Karpas-422 (cell line): ENCODE results near the gene CACYBP. TPM values are rescaled to one million over a fixed set of nuclear protein-coding genes. Genes with fewer than 3 reads are reported as not detected.
A peak's percentile ranks its signal among the peaks of the same experiment; 100 is the strongest.

Source experiments
- DNase-seq: peaks from one replicate; pipeline ENCODE4 v3.0.0-alpha.2; 2015
- H2AFZ ChIP-seq: fragments of 200-600 bp; sonication (generic); 2 replicates; pipeline ENCODE4 v1.6.1; 2014; ENCODE audit warnings: antibody characterized with exemption, low read length, mixed read lengths
- H3K27ac ChIP-seq: fragments of 200-600 bp; sonication (generic); 2 replicates; pipeline ENCODE4 v1.5.1; 2014; ENCODE audit warnings: mild to moderate bottlenecking, low read length, moderate library complexity
- H3K27me3 ChIP-seq: fragments of 200-600 bp; sonication (generic); 2 replicates; pipeline ENCODE4 v1.6.1; 2014; ENCODE audit warnings: low read length, mixed read lengths
- H3K36me3 ChIP-seq: fragments of 200-600 bp; sonication (generic); 2 replicates; pipeline ENCODE4 v1.6.1; 2014; ENCODE audit warnings: low read length, mixed read lengths; ENCODE audit not compliant: insufficient read depth
- H3K4me1 ChIP-seq: fragments of 200-600 bp; sonication (generic); 2 replicates; pipeline ENCODE4 v1.6.1; 2014; ENCODE audit warnings: mild to moderate bottlenecking, low read length, mixed read lengths
- H3K4me2 ChIP-seq: fragments of 200-600 bp; sonication (generic); 2 replicates; pipeline ENCODE4 v1.6.1; 2014; ENCODE audit warnings: low read length, low read depth, mild to moderate bottlenecking; ENCODE audit not compliant: poor library complexity, severe bottlenecking
- H3K4me3 ChIP-seq: fragments of 200-600 bp; sonication (generic); 2 replicates; pipeline ENCODE4 v1.5.1; 2014; ENCODE audit warnings: mild to moderate bottlenecking, antibody characterized with exemption, low read length, mixed read lengths
- H3K79me2 ChIP-seq: fragments of 200-600 bp; sonication (generic); 2 replicates; pipeline ENCODE4 v1.6.1; 2014; ENCODE audit warnings: mild to moderate bottlenecking, low read length, mixed read lengths
- H3K9ac ChIP-seq: fragments of 200-600 bp; sonication (generic); 2 replicates; pipeline ENCODE4 v1.6.0; 2014; ENCODE audit warnings: low read length
- H3K9me2 ChIP-seq: fragments of 200-600 bp; sonication (generic), shearing (Covaris generic); replicated peaks from 2 replicates; pipeline ENCODE4 v1.6.0; 2014; ENCODE audit warnings: mild to moderate bottlenecking, low read length, moderate library complexity; ENCODE audit not compliant: insufficient read depth
- H3K9me3 ChIP-seq: fragments of 300-700, 200-600 bp; sonication (generic); 2 replicates; pipeline ENCODE4 v1.6.1; 2014; ENCODE audit warnings: low read length, mixed read lengths
- H4K20me1 ChIP-seq: fragments of 200-600 bp; sonication (generic); 2 replicates; pipeline ENCODE4 v1.6.1; 2014; ENCODE audit warnings: mild to moderate bottlenecking, antibody characterized with exemption, low read length, low read depth; ENCODE audit not compliant: insufficient read depth
- total RNA-seq: library from RNA; depleted of rRNA; stranded (reverse); fragments of >200 nt; shearing (Covaris generic); gene quantifications from 2 replicates; pipeline ENCODE4 v1.2.3, GENCODE V29; 2014; ENCODE audit warnings: low replicate concordance

Gene CACYBP
- total RNA-seq, 1 experiment from 2014 or later = 93.4 TPM

- Histone ChIP-seq H3K4me3 (no peak overlapping the region), H3K4me1 (peaks cover 19% of the 10 kb centered on the region), H3K9ac (no peak overlapping the region), H3K79me2 (peaks cover 15% of the 10 kb centered on the region), H3K4me2 (no peak overlapping the region), H3K9me3 (no peaks in the 10 kb centered on the region), H4K20me1 (peaks cover 6% of the 10 kb centered on the region; the same call in 1 of the 2 replicates), H2AFZ (no peak overlapping the region), H3K27me3 (no peaks in the 10 kb centered on the region), H3K27ac (no peak overlapping the region), H3K36me3 (no peaks in the 10 kb centered on the region), H3K9me2 (no peaks in the 10 kb centered on the region)
- DNase-seq = no peak
These were observed 3.8 kb upstream of the CACYBP start for GRCh38 chr1:174995916-174996315.

DNA sequence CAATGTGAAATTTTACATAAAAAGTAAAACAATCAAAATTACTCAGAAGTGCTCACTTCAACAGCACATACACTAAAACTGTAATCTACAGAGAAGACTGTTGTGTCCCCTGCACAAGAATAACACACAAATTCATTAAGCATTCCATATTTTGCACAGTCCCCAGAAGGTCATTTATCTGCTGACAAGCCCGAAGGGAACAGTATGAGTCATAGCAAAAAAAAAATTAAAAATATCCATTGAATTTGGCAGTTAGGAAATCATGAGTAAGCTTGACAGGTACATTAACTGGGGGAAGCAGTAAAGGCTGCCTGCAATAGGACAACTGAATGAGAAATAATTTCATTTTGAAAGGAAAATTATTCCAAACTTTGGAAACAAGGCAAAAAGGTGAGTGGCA, 3.3 kb upstream of the CACYBP start:
- Histone ChIP-seq H3K79me2 (peaks cover 20% of the 10 kb centered on the region), H3K4me3 (no peak overlapping the region), H3K36me3 (no peaks in the 10 kb centered on the region), H3K27me3 (no peaks in the 10 kb centered on the region), H3K9me3 (no peaks in the 10 kb centered on the region), H3K9me2 (no peaks in the 10 kb centered on the region), H3K27ac (no peak overlapping the region), H3K4me2 (no peak overlapping the region), H3K4me1 (peaks cover 19% of the 10 kb centered on the region), H4K20me1 (peaks cover 9% of the 10 kb centered on the region), H2AFZ (no peak overlapping the region), H3K9ac (no peak overlapping the region)
- no peak for DNase-seq

- peaks cover 15% of the 10 kb centered on the region for H4K20me1 ChIP-seq
- no peaks in the 10 kb centered on the region for H3K27me3 ChIP-seq
- no peaks in the 10 kb centered on the region for H3K36me3 ChIP-seq
- H3K79me2 ChIP-seq = peaks cover 26% of the 10 kb centered on the region
- H3K9ac ChIP-seq = no peak overlapping the region
- H3K9me2 ChIP-seq = no peaks in the 10 kb centered on the region
- H3K9me3 ChIP-seq = no peaks in the 10 kb centered on the region
- H3K27ac ChIP-seq = no peak overlapping the region
- no peak overlapping the region for H2AFZ ChIP-seq
- peaks cover 23% of the 10 kb centered on the region for H3K4me1 ChIP-seq
- H3K4me3 ChIP-seq = no peak overlapping the region
- H3K4me2 ChIP-seq = no peak overlapping the region
- no peak for DNase-seq
These were observed 2.7 kb upstream of the CACYBP start for GRCh38 chr1:174997041-174997440.

DNA sequence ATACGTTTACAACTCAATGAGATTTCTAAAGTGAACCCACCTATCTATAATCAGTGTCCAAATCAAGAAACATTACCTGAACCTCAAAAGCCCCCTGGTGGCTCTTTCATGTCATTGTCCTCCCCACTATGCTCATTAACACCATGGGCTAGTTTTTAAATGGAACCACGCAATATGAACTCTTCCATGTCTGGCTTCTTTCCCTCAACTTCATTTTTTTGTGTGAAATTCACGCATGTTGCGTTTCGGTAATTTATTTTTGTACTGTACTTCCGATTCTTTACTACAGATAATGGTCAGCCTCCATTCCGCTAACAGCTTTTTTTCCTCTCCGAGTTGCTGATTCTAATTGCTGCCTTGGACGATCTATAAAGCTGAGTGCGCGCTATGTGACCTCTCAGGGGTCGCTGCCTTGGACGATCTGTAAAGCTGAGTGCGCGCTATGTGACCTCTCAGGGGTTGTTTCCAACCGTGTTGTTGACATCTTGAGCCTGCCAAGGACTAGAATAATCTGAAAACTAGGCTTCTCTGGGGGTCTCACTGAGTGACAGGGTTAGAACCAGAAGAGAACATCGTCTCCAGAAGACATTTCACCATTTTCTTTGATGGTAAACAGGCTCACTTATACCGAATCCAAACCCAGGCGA, 1.1 kb upstream of the CACYBP start:
- Histone ChIP-seq H3K79me2 (peaks cover 42% of the 10 kb centered on the region), H3K4me3 (peak overlapping the region; percentile 96), H3K9me2 (no peaks in the 10 kb centered on the region)

DNA sequence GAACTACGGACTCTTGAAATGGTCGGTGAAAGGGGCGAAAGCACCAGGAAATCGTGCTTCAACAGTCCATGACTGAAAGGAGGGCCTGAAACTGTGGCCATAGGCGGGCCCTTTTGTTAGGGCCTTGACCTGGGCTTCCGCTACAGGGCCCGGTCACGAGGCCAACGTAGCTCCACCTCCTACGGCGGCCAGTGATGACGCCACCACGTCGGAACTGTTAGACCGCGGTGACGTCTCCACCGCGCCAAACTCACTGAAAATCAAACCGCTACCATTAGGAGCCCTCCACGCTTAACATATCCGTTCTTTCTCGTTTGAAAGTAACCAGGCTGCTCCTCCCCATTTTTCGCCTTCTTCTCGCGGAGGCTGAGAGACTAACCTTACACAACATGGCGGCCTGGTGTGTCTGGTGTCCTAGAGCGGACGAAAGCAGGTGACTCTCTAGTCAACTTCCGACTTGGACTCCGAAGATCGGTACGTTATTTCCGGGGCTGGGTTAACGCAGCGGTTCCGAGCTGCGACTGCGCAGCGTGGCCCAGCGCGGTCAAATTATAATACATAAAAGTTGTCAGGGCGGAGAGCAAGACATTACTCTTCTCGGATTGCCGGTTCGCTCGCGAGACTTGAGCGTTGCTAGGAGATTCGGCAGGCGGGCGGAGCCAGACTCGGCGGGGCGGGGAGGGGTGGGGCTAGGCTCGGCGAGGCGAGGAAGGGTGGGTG, 371 bp upstream of the CACYBP start:
- peaks cover 43% of the 10 kb centered on the region for H3K4me1 ChIP-seq

More for the DNA sequence above, 1.1 kb upstream of the CACYBP start:
- Histone ChIP-seq H4K20me1 (peaks cover 23% of the 10 kb centered on the region), H3K9me3 (no peaks in the 10 kb centered on the region), H3K9ac (peak overlapping the region; percentile 91), H3K36me3 (no peaks in the 10 kb centered on the region), H3K4me1 (peaks cover 39% of the 10 kb centered on the region), H3K27ac (peak overlapping the region; percentile 90), H2AFZ (peak overlapping the region; percentile 30; the same call in 1 of the 2 replicates), H3K4me2 (peak overlapping the region; percentile 92), H3K27me3 (no peaks in the 10 kb centered on the region)
- peak; percentile 92 for DNase-seq

DNA sequence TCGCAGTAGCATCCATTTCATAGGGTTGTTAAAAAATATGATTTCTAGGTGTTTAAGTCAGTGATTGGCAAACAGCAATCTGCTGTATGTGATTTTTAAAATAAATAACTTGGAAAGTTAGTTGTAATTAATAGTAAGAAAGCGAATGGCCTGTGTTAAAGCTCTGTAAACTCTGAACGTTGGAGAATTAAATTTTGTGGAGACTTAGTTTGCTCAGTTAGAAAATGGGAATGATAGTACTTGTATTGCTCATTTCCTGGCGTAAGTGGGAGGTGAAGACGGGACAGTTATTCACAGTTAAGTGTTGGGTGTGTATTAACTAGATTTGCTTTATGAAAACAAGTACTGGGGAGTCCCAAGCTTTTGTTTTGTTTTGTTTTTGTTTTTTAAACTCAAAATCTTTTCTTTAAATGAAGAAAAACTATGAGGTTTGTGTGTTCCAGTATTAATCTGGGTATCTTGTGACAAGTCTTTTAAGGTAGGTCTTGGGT, 995 bp downstream of the CACYBP start:
- DNase-seq = no peak
- peak overlapping the region; percentile 96 for H3K4me3 ChIP-seq
- no peaks in the 10 kb centered on the region for H3K27me3 ChIP-seq
- H3K9me2 ChIP-seq = no peaks in the 10 kb centered on the region
- H3K9ac ChIP-seq = peak overlapping the region; percentile 94
- H3K4me1 ChIP-seq = peaks cover 43% of the 10 kb centered on the region
- H3K9me3 ChIP-seq = no peaks in the 10 kb centered on the region
- H3K4me2 ChIP-seq = peak overlapping the region; percentile 86
- peaks cover 3% of the 10 kb centered on the region; the same call in 1 of the 2 replicates for H3K36me3 ChIP-seq
- peaks cover 63% of the 10 kb centered on the region for H3K79me2 ChIP-seq
- H2AFZ ChIP-seq = no peak overlapping the region
- H4K20me1 ChIP-seq = peaks cover 26% of the 10 kb centered on the region
- H3K27ac ChIP-seq = peak overlapping the region; percentile 64

More for the DNA sequence above, 371 bp upstream of the CACYBP start:
- no peaks in the 10 kb centered on the region for H3K9me2 ChIP-seq
- H3K4me2 ChIP-seq = peak overlapping the region; percentile 92
- no peaks in the 10 kb centered on the region for H3K36me3 ChIP-seq
- peak overlapping the region; percentile 96 for H3K4me3 ChIP-seq
- H4K20me1 ChIP-seq = peaks cover 23% of the 10 kb centered on the region
- H3K79me2 ChIP-seq = peaks cover 49% of the 10 kb centered on the region
- peak overlapping the region; percentile 68; the same call in 1 of the 2 replicates for H2AFZ ChIP-seq
- no peaks in the 10 kb centered on the region for H3K9me3 ChIP-seq
- peak overlapping the region; percentile 94 for H3K9ac ChIP-seq
- DNase-seq = peak; percentile 99
- H3K27ac ChIP-seq = peak overlapping the region; percentile 90
- no peaks in the 10 kb centered on the region for H3K27me3 ChIP-seq

DNA sequence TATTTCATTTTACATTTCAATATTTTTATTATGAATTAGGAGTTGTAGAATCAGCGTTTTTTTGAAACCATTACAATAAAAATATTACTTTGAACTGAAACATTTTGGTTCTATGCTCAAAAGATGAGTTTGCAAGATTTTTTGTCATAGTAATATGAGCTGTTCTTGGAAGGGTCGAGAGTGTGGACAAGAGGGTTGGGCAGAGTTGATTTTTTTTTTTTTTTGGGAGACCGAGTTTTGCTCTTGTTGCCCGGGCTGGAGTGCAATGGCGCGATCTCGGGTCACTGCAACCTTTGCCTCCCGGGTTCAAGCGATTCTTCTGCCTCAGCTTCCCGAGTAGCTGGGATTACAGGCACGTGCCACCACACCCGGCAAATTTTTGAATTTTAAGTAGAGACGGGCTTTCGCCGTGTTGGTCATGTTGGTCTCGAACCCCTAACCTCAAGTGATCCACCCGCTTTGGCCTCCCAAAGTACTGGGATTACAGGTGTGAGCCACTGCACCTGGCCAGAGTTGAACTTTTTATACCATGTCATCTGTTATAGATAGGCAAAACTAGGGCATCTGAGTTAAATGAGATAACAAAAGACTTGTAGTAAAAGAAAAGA, 3.3 kb downstream of the CACYBP start:
- H3K4me1 ChIP-seq = peaks cover 39% of the 10 kb centered on the region
- no peak overlapping the region for H3K4me3 ChIP-seq
- peaks cover 82% of the 10 kb centered on the region for H3K79me2 ChIP-seq
- no peak overlapping the region for H3K4me2 ChIP-seq
- H2AFZ ChIP-seq = no peak overlapping the region
- peaks cover 26% of the 10 kb centered on the region for H4K20me1 ChIP-seq
- no peak for DNase-seq
- H3K27me3 ChIP-seq = no peaks in the 10 kb centered on the region
- no peaks in the 10 kb centered on the region for H3K9me2 ChIP-seq
- peaks cover 21% of the 10 kb centered on the region for H3K36me3 ChIP-seq
- H3K9me3 ChIP-seq = no peaks in the 10 kb centered on the region
- H3K9ac ChIP-seq = no peak overlapping the region
- H3K27ac ChIP-seq = no peak overlapping the region

- Histone ChIP-seq H3K4me1 (peaks cover 35% of the 10 kb centered on the region), H3K4me3 (no peak overlapping the region), H3K9me3 (no peaks in the 10 kb centered on the region), H3K79me2 (peaks cover 87% of the 10 kb centered on the region), H3K36me3 (peaks cover 26% of the 10 kb centered on the region), H3K9me2 (no peaks in the 10 kb centered on the region), H3K27ac (no peak overlapping the region), H3K27me3 (no peaks in the 10 kb centered on the region), H3K9ac (no peak overlapping the region), H2AFZ (no peak overlapping the region), H3K4me2 (no peak overlapping the region), H4K20me1 (peaks cover 26% of the 10 kb centered on the region)
- DNase-seq = no peak
These were observed 3.8 kb downstream of the CACYBP start for GRCh38 chr1:175003521-175003920.
